22Rv1 (cell line): ENCODE data around the gene GLT6D1.
A peak's percentile ranks its signal among the peaks of the same experiment; 100 is the strongest.
"Not testable (repeated sequence)": the region's sequence is repeated elsewhere in the genome, so short reads cannot be mapped to it uniquely, and the experiment has no call there.

ENCODE experiments used
- H3K27ac ChIP-seq: fragments of 450-650 bp; 2 replicates; pipeline ENCODE4 v1.5.1; 2017
- ZFX ChIP-seq: fragments of 450-650 bp; IDR thresholded peaks from 2 replicates; pipeline ENCODE4 v1.6.1; 2017; ENCODE audit warnings: antibody characterized with exemption, borderline replicate concordance
- TF ChIP-seq, protein P1 (sequence below): fragments of 450-650 bp; IDR thresholded peaks from 2 replicates; pipeline ENCODE4 v1.5.1; 2017; ENCODE audit warnings: mild to moderate bottlenecking

The GLT6D1 gene

GRCh38 chr9:135680056-135680455 is 40.7 kb upstream of the GLT6D1 start:
- H3K27ac ChIP-seq = no peak overlapping the region
- TF ChIP-seq, protein P1, sequence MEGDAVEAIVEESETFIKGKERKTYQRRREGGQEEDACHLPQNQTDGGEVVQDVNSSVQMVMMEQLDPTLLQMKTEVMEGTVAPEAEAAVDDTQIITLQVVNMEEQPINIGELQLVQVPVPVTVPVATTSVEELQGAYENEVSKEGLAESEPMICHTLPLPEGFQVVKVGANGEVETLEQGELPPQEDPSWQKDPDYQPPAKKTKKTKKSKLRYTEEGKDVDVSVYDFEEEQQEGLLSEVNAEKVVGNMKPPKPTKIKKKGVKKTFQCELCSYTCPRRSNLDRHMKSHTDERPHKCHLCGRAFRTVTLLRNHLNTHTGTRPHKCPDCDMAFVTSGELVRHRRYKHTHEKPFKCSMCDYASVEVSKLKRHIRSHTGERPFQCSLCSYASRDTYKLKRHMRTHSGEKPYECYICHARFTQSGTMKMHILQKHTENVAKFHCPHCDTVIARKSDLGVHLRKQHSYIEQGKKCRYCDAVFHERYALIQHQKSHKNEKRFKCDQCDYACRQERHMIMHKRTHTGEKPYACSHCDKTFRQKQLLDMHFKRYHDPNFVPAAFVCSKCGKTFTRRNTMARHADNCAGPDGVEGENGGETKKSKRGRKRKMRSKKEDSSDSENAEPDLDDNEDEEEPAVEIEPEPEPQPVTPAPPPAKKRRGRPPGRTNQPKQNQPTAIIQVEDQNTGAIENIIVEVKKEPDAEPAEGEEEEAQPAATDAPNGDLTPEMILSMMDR = no peak
- TF ChIP-seq ZFX = no peak

DNA sequence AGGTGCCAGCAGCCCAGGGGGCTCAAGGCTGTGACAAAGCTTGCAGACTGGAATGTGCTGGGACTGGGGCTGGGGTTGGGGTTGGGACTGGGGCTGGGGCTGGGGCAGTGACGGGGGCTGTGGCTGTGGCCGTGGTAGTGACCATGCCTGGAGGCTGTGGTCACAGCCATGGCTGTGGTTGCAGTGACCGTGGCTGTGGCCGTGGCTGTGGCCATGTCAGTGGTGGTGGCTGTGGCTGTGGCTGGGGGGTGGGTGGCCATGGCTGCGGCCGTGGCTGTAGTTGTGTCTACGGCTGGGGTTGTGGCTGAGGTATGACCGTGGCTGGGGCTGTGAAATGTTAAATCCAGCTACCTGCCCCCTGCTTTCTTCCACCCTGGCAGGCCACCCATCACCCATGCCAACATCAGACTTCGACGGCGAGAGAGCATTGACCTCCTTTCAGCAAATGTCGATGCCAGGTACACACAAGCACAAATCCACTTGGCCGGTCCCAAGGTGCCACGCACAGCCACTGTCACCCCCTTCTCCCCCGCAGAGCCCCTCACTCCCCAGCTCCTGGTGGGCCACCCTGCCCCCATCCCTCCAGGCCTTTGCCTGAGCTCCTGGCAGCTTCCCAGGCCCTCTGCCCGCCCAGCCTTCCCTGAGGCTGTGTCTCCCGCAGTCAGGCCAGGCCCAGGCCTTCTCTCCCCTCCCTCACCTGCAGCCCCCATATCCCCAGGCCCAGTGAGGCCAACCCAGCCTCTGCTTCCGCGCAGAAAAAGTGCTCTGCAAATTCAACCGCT is 39.1 kb upstream of the GLT6D1 start:
- TF ChIP-seq ZFX = no peak
- TF ChIP-seq, protein P1 = no peak

GRCh38 chr9:135677641-135678168 is 38.4 kb upstream of the GLT6D1 start:
- no peak overlapping the region for H3K27ac ChIP-seq
- no peak for TF ChIP-seq ZFX
- TF ChIP-seq, protein P1 = no peak

More for the DNA sequence above, 39.1 kb upstream of the GLT6D1 start:
- no peak overlapping the region for H3K27ac ChIP-seq

- H3K27ac ChIP-seq = no peak overlapping the region
- TF ChIP-seq ZFX = no peak
- TF ChIP-seq, protein P1 = no peak
These were observed 37.6 kb upstream of the GLT6D1 start for GRCh38 chr9:135676891-135677290.

DNA sequence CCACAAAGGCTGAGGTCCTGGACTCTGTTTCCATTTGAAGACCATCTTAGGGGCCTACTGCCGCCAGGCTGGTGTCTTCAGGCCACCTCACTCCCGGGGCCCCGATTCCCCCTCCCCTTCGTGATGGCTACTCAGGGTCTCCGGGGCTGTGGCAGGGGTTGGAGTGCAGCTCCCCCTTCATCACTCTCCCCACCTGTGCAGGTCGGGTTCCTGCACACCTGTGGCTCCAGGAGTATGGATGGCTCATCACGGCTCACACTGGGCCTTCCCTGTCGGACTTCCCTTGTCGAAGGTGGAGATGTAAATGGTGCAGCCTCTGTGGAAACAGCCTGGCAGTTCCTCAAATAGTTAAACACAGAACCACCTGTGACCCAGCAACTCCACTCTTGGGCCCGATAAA is 35.6 kb upstream of the GLT6D1 start:
- TF ChIP-seq, protein P1 = no peak
- TF ChIP-seq ZFX = no peak
- H3K27ac ChIP-seq = no peak overlapping the region

DNA sequence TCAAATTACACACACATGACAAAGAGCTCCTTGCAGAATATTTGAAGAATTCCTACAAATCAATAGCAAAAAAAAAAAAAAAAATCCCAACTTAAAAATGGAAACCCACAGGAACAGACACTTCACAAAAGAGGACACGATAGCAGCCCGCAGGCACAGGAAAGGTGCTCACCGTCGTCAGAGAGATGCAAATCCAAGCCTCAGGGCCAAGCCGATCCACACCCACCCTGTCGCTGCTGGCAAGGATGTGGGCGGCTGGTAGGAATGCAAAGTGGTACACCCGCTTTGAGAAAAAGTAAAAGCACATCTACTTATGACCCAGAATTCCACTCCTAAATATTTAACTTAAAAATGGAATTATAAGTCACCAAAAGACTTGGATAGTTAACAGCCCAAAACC is 34.6 kb upstream of the GLT6D1 start:
- no peak overlapping the region for H3K27ac ChIP-seq
- TF ChIP-seq, protein P1 = no peak
- no peak for TF ChIP-seq ZFX

- not testable (repeated sequence) for H3K27ac ChIP-seq
These were observed 33.4 kb upstream of the GLT6D1 start for GRCh38 chr9:135672786-135673185.

DNA sequence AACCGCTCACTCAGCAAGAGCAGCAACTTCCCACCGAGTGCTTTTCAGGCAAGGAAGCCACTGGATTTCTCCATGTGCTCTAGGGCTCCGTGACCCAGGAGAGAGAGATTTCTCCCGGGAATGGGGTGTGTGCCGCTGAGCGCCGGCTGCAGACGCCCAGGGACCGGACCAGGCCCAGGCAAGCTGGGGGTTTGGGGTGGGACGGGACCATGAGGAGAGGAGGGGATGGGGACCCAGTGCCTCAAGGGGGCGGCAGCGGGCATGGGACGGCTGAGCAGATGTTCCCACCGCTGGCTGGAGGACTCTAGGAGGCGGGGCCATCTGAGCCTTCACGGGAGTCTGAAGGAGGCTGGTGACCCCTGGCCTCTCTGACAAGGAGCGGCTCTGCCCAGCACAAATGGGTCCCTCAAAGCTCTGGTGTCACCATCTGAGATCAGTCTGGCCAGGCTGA is 32.3 kb upstream of the GLT6D1 start:
- no peak for TF ChIP-seq ZFX
- TF ChIP-seq, protein P1 = 0 out of 2 replicates have a peak, but pooled peaks have one; percentile 19
- H3K27ac ChIP-seq = no peak overlapping the region
